Hindlimb muscle (tissue), 1 donor: ENCODE results near the gene EVI5L. TPM values are rescaled to one million over a fixed set of nuclear protein-coding genes. Genes with fewer than 3 reads are reported as not detected.

Experiments used
- DNase-seq: peaks from one replicate; pipeline ENCODE4 v3.0.0-alpha.2; 2013
- polyA plus RNA-seq: library from polyadenylated mRNA; unstranded; fragments of 120-200 nt; gene quantifications from one replicate; pipeline ENCODE4 v1.2.1, GENCODE V29; 2013; ENCODE audit not compliant: insufficient read length

EVI5L gene
- polyA plus RNA-seq, 1 donor, result 17.6 TPM

DNA sequence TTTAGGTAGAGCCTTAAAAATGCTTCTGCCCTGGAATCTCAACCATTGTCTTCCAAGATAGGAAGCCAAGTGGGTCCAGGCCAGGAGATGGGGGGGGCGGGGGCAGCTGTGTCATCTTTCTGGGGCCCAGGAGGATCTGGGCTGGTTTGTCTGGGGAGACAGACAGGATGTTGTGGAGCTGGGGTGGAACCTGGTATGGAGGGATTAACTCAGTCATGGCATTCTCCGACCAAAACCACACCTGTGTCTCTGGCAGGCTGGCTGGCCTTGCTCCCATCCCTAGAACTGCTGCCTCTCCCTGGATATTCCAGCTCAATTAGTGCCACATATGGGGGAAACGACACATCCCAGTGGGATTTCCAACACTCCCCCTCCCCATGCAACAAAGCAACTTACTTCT is 70.9 kb downstream of the EVI5L start:
- DNase-seq, result no peak

DNA sequence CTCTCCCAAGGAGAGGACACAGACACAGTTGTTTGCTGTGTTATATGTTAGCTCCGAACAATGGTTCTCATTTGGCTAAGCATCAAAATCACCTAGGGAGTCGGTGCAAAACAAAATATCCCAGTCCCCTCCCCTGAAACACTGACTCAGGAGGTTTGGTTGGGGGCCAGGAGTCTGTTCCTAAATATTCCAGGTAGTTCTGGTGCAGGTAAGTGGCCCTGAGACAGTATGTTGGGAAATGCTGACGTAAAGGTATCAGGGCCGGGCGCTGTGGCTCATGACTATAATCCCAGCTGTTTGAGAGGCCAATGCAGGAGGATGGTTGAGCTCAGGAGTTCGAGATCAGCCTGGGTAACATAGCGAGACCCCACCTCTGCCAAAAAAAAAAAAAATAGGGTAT is 71.3 kb downstream of the EVI5L start:
- no peak for DNase-seq

DNA sequence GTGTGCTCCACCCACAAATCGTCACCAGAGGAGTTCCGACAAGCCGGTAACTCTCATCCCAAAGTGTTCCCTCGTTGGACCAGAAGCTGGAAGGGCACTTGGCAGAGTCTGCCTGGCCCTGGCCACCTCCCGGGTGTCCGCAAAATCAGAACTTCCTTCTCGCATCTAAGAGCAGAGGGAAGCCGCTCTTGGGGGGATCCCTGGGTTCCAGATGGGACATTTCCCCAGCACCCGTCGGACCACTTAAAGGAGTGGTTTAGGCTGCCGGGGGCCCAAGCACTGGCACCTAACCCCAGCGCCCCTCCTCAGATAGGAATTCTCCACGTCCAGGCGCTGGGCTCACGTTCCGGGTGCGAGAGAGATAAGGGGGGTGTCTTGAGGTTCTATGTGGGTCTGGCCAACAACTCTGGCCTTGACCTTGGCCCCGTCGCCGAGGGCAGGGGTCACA is 72.8 kb downstream of the EVI5L start:
- no peak for DNase-seq

DNA sequence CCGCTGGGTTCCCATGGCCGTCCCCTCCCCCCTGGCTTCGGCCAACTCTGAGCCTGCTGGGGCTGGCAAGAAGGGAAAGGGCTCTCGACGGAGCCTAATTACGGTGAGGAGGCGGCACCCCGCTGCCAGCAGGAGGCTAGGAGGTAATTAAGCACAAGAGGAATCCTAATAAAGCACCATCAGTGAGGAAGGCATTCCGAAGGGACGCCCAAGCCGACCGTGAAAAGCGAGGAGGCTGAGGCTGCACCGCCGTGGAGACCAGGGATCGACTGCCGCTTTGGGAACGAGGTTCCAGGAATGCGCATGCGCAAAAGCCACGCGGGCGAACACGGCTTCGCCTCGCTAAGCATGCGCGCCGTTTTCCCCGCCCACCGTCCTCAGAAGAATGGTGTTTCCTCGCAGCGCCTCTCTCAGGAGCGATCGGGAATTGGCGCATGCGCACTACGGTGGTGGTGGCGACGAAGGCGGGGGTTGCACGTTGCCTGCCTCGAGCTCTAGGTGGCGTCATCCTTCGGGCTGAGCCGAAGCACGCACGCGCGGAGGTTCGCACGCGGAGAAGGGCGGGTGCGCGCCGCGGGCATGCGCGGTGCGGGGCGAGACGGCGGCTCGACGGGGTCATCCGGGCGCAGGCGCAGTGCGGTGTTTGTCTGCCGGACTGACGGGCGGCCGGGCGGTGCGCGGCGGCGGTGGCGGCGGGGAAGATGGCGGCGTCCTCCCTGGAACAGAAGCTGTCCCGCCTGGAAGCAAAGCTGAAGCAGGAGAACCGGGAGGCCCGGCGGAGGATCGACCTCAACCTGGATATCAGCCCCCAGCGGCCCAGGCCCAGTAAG is 73.4 kb downstream of the EVI5L start, which contains the start of gene MAP2K7:
MAP2K7 (plus strand) TSS at position 634 of the 830 bp plus-strand sequence; CDS start at position 702, 68 bp downstream.
- DNase-seq, result peak; percentile 100

DNA sequence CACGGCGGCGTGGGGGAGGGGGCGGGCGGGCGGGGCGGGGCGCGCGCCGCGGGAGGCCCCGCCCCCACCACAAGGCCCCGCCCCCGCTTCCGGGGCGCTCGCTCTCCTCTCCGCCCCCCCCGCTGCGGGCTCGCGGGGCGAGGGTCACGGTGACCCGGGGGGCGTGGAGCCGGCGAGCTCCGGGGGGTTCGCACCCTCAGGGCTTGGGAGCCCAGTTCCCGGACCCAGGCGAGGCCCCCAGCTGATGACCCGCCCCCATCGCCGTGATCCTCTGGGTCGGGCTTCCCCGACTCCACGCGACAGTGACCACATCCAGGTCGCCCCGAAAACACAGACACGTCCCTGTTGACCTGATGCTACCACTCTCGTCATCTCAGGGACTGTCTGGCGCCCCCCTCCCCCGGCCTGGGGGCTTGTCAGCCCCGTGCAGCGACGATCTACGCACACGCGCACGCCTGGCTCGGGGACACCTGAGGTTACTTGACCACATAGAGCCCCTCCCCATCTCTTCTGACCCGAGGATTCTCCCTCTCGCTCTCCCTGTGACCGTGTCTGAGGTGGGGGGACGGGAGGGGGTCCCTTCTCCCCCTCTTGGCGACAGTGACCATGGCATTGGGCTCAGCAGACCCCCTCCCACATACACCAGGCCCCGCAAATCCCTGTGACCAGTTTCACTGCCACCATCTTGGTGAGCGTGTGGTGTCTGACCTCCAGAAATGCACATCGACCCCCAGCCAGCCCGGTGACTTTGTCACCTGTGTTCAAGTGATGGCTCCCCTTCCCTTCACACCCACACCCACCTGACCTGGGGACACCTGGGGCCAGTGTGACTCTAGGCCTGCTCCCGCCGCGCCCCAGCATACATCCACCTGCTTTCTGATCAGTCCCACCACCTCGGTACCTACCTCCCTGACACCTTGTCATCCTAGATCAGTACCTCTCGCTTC is 74.3 kb downstream of the EVI5L start:
- no peak for DNase-seq

DNA sequence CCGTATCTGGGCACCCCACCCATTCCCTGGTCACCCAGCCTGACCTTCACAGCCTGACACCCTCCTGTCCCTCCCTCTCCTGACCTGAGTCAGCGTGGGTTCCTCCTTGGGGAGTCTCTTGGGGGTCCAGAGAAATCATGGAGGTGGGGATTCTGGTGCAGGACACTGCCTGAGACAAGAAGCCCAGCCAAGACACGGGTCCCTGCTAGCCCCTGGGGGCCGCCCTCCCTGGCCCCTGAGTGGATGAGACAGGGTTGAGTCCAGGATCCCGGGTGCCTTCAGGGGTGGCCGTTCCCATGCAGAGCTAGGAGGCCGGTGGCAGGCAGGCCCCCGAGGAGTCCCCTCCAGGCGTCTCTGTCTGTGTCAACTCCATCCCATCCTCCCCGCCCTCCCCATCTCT is 75.2 kb downstream of the EVI5L start:
- no peak for DNase-seq

DNA sequence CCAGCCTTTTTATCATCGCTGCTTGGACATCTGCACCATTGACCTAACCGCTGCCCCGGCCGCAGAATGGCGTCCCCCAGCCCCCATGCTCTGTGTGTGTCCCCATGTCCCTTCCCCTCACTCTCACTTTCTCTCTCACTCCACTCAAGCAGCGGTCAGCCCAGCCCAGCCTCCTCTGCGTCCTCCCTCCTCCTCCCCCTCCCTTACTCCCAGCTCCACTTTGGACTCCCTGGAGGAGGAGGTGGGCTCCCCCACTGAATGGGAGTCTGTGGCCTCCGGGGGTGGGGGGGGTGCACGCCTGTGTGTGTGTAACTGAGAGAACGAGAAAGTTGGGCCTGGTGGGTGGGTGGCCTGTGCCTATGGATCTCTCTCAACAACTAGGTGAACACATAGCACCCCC is 75.8 kb downstream of the EVI5L start:
- DNase-seq, result no peak

DNA sequence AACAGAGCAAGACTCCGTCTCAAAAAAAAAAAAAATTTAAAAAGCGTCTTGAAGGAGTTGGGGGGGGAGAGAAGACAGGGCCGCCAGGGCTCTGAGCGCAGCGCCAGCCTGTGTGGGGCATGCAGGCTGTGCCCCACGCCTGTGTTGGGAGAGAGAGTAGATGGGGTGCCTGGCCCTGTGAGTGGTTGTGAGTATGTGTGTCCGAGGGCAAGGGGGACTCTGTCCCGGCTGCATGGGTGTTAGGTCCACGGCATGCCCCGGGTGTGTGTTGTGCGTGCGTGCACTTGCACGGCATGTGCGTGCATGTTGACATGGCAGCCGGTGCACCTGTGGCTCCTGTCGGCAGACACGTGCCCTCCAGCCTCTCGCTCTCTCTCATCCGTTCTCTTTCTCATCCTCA is 77.1 kb downstream of the EVI5L start:
- DNase-seq, result no peak

DNA sequence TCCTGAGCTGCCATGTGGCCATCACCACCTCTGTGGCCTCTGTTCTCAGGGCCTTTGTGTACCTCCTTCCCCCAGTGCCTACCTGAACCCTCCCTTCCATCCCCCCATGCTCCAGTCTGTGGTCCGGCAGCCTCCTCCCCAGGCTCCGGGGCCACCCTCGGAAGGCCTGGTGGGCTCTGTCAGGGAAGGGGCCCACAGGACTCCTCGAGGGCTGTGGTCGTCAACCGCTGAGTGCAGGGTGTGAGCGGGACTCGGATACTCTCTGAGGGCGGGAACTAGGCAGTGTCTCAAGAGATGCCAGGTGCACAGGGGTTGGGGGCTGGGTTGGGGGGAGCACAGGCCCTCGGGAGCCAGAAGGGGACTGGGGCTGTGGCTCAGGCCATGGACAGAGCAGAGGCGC is 77.5 kb downstream of the EVI5L start:
- DNase-seq, result no peak

DNA sequence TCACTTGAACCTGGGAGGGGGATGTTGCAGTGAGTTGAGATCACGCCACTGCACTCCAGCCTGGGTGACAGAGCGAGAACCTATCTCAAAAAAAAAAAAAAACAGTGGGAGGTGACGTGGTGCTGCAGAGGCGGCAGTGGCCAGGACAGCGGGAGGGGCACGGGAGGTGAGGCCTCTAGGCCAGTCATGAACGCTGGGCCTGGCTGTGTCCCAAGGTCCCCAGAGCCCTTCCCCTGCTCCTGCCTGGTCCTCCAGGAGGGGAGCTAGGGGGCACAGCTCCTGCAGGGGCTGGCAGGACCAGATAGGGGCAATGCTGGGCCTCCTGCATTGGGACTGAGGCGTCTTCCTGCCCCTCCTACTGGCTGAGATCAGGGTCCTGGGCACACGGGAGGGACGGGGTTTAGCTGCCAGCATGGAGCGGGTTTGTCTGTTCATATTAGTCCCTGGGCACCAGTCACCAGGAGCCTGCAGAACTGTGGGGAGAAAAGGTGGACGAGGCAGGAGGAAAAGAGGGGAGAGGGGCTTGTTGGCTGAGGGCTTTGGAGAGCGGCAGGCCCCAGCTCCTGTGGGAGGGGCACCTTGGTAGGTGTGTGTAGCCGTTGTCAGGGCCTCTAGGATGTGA is 78.2 kb downstream of the EVI5L start:
- DNase-seq, result no peak

DNA sequence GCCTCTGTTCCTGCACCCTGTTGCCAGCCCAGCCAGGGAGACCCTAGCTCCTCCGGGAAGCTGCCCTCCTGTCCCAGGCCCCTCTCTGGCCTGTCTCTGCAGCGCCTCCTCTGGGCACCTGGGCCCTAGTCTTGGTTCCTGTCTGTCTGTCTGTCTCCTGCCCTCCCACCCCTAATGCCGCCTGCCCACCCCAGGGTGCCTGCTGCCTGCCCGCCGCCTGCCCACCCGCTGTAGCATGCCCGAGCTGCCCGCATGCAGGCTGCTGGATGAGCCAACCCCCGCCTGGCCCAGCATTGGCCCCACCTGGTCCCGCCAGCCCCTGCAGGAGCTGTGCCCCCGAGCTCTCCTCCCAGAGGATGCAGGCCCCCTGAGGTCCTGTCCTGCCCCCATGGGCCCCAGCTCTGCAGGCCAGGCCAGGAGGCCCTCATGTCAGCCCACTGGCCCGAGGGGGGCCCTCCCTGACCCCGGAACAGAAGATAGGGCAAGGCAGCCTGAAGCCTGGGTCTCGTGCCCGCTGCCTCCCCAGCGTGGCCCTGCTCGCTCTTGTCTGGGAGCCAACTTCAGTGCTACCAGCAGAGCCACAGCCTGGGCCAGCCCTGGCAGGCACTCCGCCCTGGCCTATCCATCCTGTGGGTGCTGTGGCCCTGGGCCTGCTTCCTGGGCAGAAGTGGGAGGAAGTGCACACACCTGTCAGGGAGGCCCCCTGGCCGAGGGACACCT is 78.9 kb downstream of the EVI5L start:
- DNase-seq, result no peak

DNA sequence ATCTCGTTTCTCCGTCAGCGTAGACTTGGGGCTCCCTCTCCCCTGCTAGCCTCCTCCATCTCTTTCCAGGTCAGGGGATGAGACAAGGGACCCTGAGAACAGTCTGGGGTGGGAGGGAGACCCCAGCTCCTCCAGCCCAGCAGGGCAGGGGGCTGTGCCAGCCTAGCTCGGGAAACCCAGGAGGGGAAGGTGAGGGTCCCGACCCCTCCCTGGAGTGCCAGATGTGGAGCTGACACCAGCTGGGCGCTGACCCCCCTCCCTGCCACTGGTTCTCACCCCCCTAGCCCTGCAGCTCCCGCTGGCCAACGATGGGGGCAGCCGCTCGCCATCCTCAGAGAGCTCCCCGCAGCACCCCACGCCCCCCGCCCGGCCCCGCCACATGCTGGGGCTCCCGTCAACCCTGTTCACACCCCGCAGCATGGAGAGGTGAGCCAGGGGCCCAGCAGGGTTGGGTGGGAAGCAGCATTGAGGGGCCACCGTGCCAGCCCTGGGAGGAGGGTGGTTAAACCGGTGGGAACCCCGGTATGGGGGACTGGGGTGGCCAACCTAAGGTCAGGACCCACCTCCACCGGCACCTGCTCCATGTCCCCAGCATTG is 79.6 kb downstream of the EVI5L start:
- DNase-seq, result no peak

DNA sequence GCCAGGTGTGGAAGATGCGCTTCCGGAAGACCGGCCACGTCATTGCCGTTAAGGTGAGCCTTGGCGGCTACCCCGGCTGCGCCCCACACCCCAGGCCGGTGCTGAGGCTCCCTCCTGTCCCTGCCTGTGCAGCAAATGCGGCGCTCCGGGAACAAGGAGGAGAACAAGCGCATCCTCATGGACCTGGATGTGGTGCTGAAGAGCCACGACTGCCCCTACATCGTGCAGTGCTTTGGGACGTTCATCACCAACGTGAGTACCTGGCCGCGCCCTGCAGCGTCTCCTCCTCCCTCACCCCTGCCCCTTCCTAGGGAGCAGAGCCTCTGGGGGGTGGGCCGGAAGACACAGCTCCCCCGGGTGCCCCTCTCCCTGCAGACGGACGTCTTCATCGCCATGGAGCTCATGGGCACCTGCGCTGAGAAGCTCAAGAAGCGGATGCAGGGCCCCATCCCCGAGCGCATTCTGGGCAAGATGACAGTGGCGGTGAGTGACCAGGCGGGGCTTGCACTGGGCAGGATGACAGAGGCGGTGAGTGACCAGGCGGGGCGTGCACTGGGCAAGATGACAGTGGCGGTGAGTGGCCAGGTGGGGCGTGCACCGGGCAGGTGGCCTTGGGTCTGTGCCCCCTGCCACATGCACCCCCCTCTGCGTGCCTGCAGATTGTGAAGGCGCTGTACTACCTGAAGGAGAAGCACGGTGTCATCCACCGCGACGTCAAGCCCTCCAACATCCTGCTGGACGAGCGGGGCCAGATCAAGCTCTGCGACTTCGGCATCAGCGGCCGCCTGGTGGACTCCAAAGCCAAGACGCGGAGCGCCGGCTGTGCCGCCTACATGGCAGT is 80.5 kb downstream of the EVI5L start:
- DNase-seq, result no peak

DNA sequence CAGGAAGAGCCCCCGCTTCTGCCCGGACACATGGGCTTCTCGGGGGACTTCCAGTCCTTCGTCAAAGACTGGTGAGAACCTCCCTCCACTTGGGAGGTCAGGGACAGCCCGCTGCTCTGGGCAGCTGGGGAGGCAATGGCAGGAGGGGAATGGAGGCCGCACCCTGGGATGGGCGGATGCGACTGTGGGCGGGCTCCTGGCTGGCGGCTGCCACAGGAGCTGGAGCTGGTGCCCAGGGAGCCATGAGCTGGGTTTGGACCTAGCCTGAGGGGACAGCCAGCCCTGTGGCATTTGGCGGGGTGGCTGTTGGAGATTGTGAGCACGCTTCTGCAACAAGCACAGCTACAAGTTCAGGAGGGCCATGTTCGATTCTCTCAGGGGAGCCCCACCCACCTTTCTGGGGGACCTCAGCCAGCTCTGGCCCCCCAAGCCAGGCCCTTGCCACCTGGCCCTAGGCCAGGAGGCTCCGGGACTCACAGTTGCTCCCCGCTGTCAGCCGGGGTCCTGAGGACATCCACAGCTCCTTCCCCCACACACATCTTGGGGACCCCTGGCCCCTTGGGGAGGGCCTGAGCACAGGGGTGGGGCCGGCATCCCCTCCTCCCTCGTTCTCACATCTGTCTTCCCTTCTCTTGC is 81.6 kb downstream of the EVI5L start:
- DNase-seq, result no peak

DNA sequence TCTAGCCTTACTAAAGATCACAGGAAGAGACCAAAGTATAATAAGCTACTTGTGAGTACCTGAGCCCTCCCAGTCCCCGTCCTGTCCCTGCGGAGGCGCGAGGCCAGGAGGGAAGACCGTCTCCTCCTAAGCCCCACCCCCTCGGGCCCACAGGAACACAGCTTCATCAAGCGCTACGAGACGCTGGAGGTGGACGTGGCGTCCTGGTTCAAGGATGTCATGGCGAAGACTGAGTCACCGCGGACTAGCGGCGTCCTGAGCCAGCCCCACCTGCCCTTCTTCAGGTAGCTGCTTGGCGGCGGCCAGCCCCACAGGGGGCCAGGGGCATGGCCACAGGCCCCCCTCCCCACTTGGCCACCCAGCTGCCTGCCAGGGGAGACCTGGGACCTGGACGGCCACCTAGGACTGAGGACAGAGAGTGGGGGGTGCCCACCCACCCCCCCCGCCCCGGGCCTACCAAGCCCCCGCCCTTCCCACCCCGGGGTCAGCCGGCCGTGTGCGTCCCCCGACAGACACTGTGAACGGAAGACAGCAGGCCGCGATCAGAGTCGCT is 82.2 kb downstream of the EVI5L start:
- DNase-seq, result no peak

DNA sequence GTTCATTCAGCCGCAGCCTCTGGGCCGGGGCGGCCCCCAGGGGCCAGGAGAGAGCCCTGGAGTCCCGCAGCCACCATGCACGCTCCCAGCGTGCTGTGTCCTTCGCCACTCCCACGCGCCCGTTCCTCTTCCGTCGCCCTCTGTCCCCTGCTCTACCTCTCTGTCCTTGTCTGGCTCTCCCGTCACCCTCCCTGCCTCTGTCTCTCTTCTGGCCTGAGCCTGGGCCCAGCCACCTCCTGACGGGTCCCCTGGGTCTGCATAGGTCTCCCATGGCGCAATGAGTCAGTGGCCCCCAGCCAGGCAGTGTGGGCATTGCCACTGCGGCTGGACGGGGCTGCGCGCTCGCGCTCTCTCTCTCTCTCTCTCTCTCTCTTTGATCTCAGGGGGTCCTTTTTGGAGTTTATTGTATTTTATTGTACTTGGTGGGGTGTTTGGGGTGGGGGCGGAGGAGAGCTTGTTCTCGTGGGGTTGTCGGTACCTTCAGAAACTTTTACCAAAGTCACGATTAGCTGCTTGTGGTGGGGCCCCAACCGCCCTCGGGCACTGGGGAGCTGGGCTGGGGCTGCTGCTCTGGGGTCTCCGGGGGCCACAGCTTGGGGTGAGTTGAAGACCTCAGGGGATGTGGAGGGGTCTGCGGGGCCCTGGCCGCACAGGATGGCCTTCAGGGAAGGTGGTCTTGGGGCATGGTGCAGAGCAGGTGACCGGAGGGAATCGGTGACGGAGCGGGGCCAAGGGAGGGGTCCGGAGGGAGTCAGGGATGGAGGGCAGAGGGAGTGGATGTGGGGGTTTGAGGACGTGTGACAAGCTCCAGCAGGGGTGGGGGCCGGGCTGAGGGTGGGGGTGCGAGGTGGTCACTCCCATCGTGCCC is 82.9 kb downstream of the EVI5L start:
- no peak for DNase-seq

DNA sequence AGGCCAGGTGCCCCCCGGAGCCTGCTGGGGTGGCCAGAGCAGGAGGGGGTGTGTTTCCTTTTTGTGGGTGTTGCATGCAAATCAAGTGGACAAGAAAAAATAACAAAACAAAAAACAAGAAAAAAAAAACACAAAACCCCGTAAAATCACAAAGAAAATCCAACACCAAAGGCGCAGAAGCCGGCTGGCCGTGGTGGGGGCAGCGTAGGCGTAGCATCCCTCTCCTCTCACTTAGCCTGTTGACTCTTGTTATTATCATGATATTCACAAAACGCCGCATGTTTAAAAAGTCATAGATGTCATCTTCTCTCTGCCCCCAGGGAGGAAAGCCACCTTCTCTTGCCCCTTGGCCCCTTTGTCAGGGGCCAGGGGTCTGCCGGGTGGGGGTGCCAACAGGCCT is 83.6 kb downstream of the EVI5L start:
- DNase-seq, result no peak

DNA sequence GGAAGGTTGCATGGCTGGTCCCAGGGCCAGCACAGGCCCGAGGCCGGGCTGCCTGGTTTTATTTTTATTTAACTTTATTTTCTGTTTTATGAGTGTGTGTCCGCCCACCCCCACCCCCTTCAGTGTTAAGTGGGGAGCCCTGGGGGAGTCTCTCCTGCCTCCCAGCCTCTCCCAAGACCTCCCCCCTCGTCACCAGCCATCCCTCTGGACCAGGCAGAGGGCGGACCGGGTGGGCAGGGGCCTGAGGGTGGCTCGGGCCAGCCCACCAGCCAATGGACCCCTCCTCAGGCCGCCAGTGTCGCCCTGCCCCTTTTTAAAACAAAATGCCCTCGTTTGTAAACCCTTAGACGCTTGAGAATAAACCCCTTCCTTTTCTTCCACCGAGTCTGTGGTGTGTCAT is 84.1 kb downstream of the EVI5L start:
- no peak for DNase-seq
